ENCODE results near the gene IPO13.

DNA sequence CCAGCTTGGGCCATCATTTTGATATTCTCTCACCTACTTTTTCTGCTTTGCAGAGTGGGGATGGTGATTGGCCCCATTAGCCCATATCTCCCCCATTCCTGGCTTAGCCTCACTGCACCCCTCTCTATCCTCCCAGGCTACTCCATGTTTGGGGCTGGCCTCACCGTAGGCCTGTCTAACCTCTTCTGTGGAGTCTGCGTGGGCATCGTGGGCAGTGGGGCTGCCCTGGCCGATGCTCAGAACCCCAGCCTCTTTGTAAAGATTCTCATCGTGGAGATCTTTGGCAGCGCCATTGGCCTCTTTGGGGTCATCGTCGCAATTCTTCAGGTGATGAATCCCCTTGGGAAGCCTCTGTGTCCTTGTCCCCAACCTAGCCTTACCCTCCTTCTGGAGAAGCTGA, 30.1 kb downstream of the IPO13 start:
- TF ChIP-seq, protein P1, sequence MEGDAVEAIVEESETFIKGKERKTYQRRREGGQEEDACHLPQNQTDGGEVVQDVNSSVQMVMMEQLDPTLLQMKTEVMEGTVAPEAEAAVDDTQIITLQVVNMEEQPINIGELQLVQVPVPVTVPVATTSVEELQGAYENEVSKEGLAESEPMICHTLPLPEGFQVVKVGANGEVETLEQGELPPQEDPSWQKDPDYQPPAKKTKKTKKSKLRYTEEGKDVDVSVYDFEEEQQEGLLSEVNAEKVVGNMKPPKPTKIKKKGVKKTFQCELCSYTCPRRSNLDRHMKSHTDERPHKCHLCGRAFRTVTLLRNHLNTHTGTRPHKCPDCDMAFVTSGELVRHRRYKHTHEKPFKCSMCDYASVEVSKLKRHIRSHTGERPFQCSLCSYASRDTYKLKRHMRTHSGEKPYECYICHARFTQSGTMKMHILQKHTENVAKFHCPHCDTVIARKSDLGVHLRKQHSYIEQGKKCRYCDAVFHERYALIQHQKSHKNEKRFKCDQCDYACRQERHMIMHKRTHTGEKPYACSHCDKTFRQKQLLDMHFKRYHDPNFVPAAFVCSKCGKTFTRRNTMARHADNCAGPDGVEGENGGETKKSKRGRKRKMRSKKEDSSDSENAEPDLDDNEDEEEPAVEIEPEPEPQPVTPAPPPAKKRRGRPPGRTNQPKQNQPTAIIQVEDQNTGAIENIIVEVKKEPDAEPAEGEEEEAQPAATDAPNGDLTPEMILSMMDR (conservative IDR thresholded peaks at IDR 0.05; ENCODE audit: low read depth, low read length), result no peak
- TF ChIP-seq EZH2 (IDR thresholded peaks at IDR 0.05; ENCODE audit: low read length, unreplicated experiment), result no peak
